Epithelial cell of esophagus (primary cell): ENCODE measurements around the gene MYO5B.
A peak's percentile ranks its signal among the peaks of the same experiment; 100 is the strongest.
"Not testable (repeated sequence)": the region's sequence is repeated elsewhere in the genome, so short reads cannot be mapped to it uniquely, and the experiment has no call there.

ENCODE experiments used
- DNase-seq: peaks from one replicate; pipeline ENCODE4 v3.0.0; 2010; ENCODE audit warnings: low read depth
- H3K4me3 ChIP-seq: 2 replicates; pipeline ENCODE4 v1.5.1; 2011; ENCODE audit warnings: mild to moderate bottlenecking, low read length, control low read depth
- TF ChIP-seq, protein P1 (sequence below): IDR thresholded peaks from 2 replicates; pipeline ENCODE4 v1.5.1; 2011; ENCODE audit warnings: low read depth, mild to moderate bottlenecking, low read length, control low read depth, inconsistent platforms; ENCODE audit not compliant: insufficient read depth; ENCODE audit errors: missing control alignments

Gene MYO5B

GRCh38 chr18:49838381-49838780, 356.6 kb downstream of the MYO5B start:
- TF ChIP-seq, protein P1, sequence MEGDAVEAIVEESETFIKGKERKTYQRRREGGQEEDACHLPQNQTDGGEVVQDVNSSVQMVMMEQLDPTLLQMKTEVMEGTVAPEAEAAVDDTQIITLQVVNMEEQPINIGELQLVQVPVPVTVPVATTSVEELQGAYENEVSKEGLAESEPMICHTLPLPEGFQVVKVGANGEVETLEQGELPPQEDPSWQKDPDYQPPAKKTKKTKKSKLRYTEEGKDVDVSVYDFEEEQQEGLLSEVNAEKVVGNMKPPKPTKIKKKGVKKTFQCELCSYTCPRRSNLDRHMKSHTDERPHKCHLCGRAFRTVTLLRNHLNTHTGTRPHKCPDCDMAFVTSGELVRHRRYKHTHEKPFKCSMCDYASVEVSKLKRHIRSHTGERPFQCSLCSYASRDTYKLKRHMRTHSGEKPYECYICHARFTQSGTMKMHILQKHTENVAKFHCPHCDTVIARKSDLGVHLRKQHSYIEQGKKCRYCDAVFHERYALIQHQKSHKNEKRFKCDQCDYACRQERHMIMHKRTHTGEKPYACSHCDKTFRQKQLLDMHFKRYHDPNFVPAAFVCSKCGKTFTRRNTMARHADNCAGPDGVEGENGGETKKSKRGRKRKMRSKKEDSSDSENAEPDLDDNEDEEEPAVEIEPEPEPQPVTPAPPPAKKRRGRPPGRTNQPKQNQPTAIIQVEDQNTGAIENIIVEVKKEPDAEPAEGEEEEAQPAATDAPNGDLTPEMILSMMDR, result no peak
- peak; percentile 80 for DNase-seq
- no peak overlapping the region for H3K4me3 ChIP-seq

DNA sequence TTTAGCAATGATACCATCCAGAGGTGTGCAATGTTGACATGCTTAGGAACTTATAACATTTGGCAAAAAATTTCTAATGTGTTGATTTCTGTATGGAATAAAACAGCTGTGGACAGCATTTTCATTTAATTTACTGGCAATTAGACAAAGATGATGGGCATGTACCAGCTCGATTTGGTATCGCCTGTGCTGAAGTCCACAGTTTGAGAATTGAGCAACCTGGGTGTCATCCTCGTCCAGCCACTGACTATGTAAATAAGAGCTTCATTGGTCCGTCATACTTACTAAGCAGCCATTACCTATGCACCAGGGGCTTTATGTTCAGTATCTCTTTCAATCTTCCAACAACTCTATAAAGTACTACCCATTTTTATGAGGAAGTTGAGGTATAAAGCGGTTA, 357.1 kb downstream of the MYO5B start:
- no peak overlapping the region for H3K4me3 ChIP-seq
- peak; percentile 97 for DNase-seq
- TF ChIP-seq, protein P1, result no peak

- not testable (repeated sequence) for H3K4me3 ChIP-seq
- peak; percentile 41 for DNase-seq
Observed at GRCh38 chr18:49837316-49837835, 357.6 kb downstream of the MYO5B start.

DNA sequence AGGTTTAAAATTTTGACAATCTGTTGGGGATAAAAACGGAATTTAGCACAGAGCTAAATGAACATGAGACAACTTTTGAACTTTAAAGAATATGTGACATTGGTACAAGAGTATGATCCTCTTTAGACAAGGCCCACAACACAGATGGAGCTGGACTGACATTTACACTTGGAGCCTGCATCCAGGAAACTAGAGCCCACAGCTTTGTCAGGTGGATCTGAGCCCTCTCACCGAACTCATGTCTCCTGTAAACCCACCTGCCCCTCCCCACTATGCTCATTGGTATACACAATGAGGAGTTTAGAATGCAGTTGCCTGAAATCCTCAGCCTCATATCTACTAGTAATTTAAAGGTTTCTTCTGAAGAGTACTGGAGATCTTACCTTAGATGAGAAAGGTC, 359.5 kb downstream of the MYO5B start:
- no peak for DNase-seq
- no peak overlapping the region for H3K4me3 ChIP-seq
- TF ChIP-seq, protein P1, result no peak

GRCh38 chr18:49834258-49834657, 360.7 kb downstream of the MYO5B start:
- DNase-seq, result no peak
- TF ChIP-seq, protein P1, result no peak
- no peak overlapping the region for H3K4me3 ChIP-seq

GRCh38 chr18:49833814-49834213, 361.1 kb downstream of the MYO5B start:
- no peak overlapping the region for H3K4me3 ChIP-seq
- no peak for DNase-seq
- TF ChIP-seq, protein P1, result no peak

- no peak for DNase-seq
- TF ChIP-seq, protein P1, result no peak
- H3K4me3 ChIP-seq, result no peak overlapping the region
Observed at GRCh38 chr18:49832221-49832647, 362.7 kb downstream of the MYO5B start.

DNA sequence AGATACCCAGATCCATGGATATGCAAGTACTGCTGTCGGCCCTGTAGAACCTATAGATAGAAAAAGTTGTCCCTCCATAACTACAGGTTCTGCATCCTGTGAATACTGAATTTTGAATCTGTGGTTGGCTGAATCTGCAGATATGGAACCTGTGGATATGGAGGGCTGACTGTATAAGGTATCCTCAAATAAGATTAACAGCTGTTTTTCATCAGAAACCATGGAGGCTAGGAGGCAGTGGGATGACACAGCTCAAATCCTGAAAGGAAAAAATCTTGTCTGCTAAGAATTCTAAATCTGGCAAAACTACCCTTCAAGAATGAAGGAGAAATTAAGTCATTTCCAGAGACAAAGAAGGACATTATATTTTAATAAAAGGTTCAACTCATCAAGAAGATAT, 367.0 kb downstream of the MYO5B start:
- TF ChIP-seq, protein P1, result no peak
- no peak for DNase-seq
- no peak overlapping the region for H3K4me3 ChIP-seq
